HG02943 (cell line): ENCODE results near the gene HIVEP3.

Experiments
- ATAC-seq: cut with Tn5 transposase; IDR thresholded peaks from one replicate; pipeline ENCODE4 v1.9.1; 2021; ENCODE audit warnings: mild to moderate bottlenecking, low read depth, moderate library complexity; ENCODE audit not compliant: unreplicated experiment

The HIVEP3 gene

DNA sequence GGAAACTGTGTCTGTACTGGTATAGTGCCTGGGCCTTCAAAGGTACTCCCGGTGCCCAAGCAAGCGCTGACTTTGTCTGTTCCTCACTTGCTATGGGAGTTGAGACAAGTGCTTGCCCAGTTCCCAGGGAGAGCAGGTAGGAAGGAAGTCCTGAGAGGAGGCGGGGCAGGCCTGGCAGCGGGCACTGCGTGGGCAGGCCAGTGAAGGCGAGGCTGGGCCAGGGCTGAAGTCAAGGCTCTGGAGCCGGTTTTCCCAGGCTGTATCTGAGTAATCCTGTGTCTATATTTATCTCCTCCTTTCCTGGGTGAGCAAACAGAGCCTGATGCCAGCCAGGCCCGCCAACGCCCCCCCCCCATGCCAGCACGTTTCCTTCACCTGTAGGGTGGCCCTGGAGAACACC lies 418.3 kb downstream of the HIVEP3 start:
- no peak for ATAC-seq

GRCh38 chr1:41499591-41499990 lies 419.1 kb downstream of the HIVEP3 start:
- ATAC-seq, result no peak

DNA sequence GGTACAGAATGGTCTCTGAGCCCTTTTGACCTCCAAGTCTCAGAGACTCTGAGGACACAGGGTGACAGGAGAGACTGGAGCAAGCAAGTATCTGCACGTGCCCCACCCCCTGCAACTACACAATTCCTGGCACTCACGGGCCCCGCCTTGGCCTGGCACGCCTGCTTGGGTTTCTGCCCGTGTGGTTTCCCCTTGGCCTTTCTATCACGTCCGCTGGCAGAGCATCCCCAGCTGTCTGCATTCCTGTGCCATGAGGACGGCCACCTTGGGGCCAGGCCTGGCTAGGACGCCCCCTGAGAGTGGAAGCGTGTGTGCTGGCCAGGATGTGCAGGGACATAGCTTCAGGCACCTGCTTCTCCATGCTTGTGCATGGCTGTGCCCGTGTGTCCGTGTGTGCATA lies 419.9 kb downstream of the HIVEP3 start:
- ATAC-seq, result no peak

- ATAC-seq, result no peak
Observed at GRCh38 chr1:41498391-41498790, 420.3 kb downstream of the HIVEP3 start.

DNA sequence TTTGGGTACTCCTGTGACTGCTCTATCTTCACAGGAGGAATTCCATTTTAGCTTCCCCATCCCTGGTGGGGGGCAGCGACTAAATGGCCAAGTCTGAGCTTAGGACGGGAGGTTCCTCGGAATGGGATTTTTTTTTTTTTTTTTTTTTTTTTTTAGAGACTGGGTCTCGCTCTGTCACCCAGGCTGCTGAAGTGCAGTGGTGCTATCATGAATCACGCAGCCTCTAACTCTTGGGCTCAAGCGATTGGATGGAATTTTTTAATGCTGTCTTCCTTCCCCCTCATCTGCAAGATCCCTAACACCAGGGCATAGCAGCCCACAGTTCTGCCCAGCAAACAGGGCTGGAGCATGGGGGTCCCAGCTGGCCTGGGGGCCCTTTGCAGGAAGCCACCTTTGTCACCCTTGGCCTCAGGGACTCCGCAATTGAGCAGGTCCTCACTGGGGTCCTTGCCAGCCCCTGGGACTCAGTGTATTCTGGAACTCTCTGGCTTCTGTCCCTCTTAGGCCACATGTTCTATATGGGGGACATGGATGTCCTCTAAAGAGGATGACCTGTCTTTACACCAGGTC lies 421.2 kb downstream of the HIVEP3 start:
- ATAC-seq, result no peak

GRCh38 chr1:41497056-41497440 lies 421.7 kb downstream of the HIVEP3 start:
- no peak for ATAC-seq

GRCh38 chr1:41496080-41497055 lies 422.4 kb downstream of the HIVEP3 start:
- no peak for ATAC-seq

GRCh38 chr1:41495210-41495948 lies 423.3 kb downstream of the HIVEP3 start:
- ATAC-seq, result no peak

GRCh38 chr1:41494351-41495209 lies 424.1 kb downstream of the HIVEP3 start:
- ATAC-seq, result no peak

GRCh38 chr1:41493626-41494350 lies 424.9 kb downstream of the HIVEP3 start:
- ATAC-seq, result no peak

DNA sequence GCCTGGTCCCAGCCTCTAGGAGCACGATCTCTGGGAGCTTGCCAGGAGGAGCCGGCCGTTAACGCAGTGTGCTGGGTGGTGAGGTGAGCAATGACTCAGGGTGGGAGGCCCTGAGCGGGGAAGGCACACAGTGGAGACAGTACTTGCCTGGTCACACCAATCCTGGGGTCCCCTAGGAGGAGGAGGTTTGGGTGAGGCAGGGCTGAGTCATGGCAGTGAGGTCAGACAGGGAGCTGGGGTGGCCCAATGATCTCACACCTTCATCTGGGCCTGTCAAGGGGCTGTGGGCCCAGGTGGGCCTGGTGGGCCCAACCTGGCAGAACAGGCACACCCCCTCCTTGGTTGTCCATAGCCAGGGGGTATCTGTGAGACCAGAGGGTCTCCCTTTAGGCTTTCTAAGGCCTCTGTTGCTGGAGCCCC lies 425.6 kb downstream of the HIVEP3 start:
- no peak for ATAC-seq

GRCh38 chr1:41492341-41492848 lies 426.3 kb downstream of the HIVEP3 start:
- no peak for ATAC-seq

DNA sequence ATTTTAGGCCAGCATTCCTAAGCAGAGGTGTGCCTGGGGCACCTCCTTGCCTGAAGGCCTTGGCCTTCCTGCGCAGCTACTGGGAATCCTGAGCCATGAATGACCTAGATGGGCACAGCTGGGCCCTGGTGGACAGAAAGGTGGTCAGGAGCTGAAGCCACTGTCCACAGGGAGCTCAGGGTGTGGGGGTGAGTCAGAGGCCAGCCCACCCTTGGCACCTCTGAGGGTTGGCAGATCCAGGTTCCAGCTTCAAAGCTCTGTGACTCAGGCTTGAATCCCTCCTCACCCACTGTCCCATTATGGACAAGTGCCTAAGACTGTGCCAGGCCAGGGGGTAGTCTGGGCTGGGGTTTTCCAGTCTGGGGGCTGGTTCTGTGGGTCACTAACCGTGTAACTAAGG lies 427.8 kb downstream of the HIVEP3 start:
- ATAC-seq, result no peak

DNA sequence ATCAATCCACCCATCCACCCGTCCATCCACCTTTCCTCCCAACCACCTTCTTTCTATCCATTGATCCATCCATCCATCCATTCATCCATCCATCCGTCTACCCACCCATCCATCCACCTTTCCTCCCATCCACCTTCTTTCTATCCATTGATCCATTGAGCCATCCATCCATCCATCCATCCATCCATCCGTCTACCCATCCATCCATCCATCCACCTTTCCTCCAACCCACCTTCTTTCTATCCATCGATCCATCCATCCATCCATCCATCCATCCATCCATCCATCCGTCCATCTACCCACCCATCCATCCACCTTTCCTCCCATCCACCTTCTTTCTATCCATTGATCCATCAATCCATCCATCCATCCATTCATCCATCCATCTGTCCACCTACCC lies 429.2 kb downstream of the HIVEP3 start:
- no peak for ATAC-seq

DNA sequence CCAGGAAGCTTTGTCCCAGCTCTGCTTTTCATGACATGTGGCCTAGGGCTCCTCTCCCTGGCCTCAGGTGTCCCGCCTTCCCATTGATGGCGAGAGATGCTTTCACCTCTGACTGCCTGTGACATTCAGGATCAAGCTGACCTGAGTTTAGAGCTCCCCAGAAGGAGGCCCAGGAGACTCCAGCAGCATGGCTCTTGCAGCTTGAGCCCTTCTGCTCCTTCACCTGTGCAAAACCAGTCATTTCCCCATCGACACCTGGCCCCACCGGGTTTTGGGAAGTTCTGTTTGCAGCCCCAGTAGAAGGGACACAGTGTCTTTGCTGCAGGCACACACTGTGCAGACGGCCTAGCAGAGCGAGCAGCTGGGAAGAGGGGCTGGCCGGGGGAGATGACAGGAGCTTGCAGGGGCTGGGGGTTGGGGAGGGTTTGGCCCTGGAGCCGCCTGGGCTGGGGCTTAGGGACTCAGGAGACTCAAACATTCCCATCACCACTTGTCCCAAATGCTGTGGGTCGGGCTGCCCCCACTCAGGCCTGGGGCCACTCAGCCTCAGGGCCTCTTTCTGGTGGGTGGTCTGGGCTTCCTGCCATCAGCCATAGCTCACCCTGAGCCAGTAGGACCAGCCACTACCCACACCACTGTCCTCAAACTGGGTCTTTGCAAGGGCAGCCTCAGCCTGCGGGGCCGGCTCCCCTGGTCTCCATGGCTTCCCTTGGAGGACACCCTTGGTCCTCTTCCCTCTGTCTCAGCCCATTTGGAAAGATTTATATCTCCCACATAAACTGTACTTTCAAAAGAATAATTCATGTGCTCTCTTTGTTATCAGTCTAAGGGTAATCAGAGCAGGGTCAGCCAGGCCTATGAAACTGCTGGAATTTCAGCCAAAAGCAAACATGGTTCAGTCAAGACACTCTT lies 430.4 kb downstream of the HIVEP3 start:
- no peak for ATAC-seq

GRCh38 chr1:41487126-41488039 lies 431.3 kb downstream of the HIVEP3 start:
- no peak for ATAC-seq

GRCh38 chr1:41486371-41487125 lies 432.2 kb downstream of the HIVEP3 start:
- no peak for ATAC-seq
